ENCODE results near the gene DEFB131A.
A peak's percentile ranks its signal among the peaks of the same experiment; 100 is the strongest.
"Not testable (repeated sequence)": the region's sequence is repeated elsewhere in the genome, so short reads cannot be mapped to it uniquely, and the experiment has no call there.

DEFB131A gene

DNA sequence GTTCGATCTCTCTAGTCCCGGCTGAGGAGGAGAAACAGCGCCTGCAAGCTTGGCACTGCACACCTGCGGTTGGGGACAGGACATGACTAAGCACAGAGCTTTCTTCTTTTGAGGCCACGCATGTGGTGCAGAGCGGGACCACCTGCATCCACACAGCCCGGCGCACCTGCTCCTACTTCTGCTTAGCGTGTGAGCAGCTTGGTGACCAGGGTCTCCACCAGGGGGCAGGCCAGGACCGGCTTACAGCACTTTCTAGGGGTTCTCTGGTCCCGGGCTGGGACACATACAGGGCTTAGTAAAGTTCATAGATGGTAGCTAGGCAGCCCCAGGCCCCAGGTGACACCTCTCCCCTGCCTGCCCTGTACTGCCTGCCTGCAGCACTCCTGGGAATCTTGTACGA lies 51.2 kb downstream of the DEFB131A start:
- peak; percentile 87 for DNase-seq

DNA sequence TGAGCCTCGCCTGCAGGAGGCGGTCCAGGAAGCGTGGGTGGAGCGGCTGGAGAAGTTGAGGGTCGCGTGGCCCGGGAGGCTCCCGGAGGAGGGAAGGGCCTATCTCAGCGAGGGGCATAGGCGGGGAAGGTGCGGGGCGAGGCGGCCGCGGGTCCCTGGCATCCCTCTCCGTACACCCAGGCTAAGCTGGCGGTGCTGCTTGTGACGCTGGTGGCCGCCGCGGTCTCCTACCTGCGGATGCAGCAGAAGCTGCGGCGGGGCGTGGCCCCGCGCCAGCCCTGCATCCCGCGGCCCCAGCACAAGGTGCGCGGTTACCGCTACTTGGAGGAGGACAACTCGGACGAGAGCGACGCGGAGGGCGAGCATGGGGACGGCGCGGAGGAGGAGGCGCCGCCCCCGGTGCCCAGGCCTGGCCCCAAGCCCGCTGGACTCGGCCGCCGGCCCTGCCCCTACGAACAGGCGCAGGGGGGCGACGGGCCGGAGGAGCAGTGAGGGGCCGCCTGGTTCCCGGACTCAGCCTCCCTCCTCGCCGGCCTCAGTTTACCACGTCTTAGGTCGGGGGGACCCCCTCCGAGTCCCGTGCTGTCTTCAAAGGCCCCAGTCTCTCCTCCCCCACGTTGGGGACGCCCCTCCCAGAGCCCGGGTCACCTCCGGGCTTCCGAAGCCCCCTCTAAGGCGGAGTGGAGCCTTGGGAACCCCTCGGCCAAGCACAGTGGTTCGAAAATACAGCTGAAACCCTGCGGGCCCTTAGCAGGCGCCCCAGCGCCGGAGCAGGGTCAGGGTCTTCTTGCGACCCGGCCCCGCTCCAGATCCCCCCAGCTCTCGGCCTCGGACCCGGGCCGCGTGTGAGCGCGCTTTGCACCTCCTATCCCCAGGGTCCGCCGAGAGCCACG lies 53.6 kb downstream of the DEFB131A start:
- DNase-seq, result not testable (repeated sequence)

DNA sequence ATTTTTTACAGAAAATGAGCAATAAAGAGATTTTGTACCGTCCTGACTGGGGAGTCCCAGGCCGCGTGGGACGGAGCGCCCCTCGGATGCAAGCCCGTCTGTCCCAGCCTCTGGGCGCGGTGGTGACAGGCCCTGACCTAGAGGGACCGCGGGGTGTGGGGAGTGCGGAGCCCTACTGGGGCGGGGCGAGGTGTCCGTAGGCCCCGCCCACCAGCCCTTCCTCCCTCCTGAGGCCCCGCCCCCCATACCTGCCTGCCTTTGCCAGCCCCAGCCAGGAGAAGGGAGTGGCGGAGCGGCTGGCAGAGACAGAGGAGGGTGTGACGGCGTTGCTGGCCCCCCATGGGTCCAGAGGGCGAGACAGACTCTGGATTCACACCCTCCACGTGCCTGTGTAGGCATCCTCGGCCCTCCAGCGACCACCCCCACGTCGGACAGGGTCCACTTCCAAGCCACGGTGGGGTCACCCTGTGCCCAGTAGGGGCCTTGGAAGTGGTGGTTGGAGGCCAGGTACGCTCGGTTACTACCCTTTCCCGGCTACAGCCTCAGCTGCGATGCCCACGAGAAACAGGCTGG lies 54.3 kb downstream of the DEFB131A start:
- not testable (repeated sequence) for DNase-seq

DNA sequence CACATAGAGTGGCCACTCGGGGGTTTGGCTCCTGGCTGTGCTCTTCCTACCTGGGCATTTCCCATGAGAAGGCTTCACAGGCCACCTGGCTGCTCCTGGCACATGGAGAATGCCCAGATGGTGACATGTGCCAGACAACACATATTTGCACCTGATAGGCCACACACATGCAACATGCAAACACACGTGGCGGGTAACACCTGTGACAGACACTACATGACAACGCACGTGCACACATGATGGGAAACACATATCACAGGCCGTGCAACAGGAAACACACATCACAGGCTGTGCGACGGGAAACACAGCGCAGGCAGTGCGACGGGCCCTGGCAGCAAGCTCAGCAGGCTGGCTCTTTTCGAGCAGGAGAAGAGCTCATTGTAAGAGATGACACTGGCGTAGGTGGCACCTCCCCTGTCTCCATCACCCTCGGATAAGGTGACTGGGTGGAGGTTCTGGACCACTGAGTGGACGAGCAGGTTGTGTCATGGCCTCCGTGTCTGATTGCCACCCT lies 55.8 kb downstream of the DEFB131A start:
- not testable (repeated sequence) for DNase-seq
